SK-N-SH treated with all-trans-retinoic acid at 6 μM for 48 hours (cell line): Measurements from ENCODE around the gene HADH.

Experiments
- ISL1 ChIP-seq: fragments of 250-450 bp; sonication (Bioruptor Pico); IDR thresholded peaks from 2 replicates; pipeline ENCODE4 v2.1.2; 2022; ENCODE audit warnings: mild to moderate bottlenecking, moderate library complexity
- OSR1 ChIP-seq: fragments of 250-450 bp; sonication (Bioruptor Pico); IDR thresholded peaks from 2 replicates; pipeline ENCODE4 v1.8.0; 2022; ENCODE audit warnings: moderate library complexity, mild to moderate bottlenecking, inconsistent platforms
- RARB ChIP-seq: fragments of 250-450 bp; sonication (Bioruptor Pico); IDR thresholded peaks from 2 replicates; pipeline ENCODE4 v1.8.0; 2021; ENCODE audit warnings: mild to moderate bottlenecking, moderate library complexity
- TCF4 ChIP-seq: fragments of 250-450 bp; sonication (Bioruptor Pico); IDR thresholded peaks from 2 replicates; pipeline ENCODE4 v1.8.0; 2021; ENCODE audit warnings: mild to moderate bottlenecking, moderate library complexity, borderline replicate concordance
- ZC3H10 ChIP-seq: fragments of 250-450 bp; sonication (Bioruptor Pico); IDR thresholded peaks from 2 replicates; pipeline ENCODE4 v1.5.1; 2021; ENCODE audit warnings: mild to moderate bottlenecking, moderate library complexity
- ZFP30 ChIP-seq: fragments of 450-650 bp; formaldehyde crosslinking; IDR thresholded peaks from 2 replicates; pipeline ENCODE4 v1.5.0; 2022; ENCODE audit warnings: mild to moderate bottlenecking, moderate library complexity

DNA sequence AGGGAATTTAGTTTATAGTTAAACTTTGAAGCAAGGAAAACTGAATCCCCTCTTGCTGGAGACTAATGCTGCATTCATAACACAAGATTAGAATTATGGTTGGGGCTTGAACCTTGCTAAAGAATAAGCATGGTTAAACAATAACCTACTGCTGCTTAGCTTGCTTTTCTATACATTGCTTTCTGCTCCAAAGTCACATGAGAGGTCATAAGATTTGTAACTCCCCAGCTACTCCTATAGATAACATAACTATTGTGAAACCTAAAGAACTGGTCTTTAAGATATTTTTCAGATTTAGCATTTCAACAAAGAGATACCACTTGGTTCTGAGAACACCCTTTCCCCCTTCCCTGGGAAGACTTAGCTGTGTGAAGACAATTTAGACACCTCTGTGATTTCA is 17.1 kb upstream of the HADH start:
- no peak for TF ChIP-seq OSR1 (CRISPR knock-in tag)
- TF ChIP-seq TCF4 (CRISPR knock-in tag), result no peak
- TF ChIP-seq ZC3H10 (CRISPR knock-in tag), result no peak
- no peak for TF ChIP-seq RARB
- TF ChIP-seq ISL1 (CRISPR knock-in tag), result no peak
- no peak for TF ChIP-seq ZFP30 (CRISPR knock-in tag)
